A549 (cell line): ENCODE results near the gene STIM2. TPM values are rescaled to one million over a fixed set of nuclear protein-coding genes. Genes with fewer than 3 reads are reported as not detected.

Experiments
- ATAC-seq, 2 experiments: fragments of 200-7000 bp in 1 of 2; fragments of >200 bp in 1 of 2; cut with Nextera tagmentation in 1 of 2; cut with Tn5 transposase in 1 of 2; 3 replicates each; pipeline versions ENCODE4 v1.8.0 to v1.9.1; 2018 to 2020; ENCODE audit warnings: mild to moderate bottlenecking in 1 of 2, moderate library complexity in 1 of 2
- CTCF ChIA-PET: fragments of 300-600 bp; sonication (Branson Sonifier 250); formaldehyde crosslinking; extraction: SDS; loops from one replicate; lab custom pipeline; 2021; ENCODE audit warnings: antibody characterized with exemption, inconsistent platforms; lab: Yijun Ruan, JAX
- POLR2A ChIA-PET: fragments of 350-600 bp; formaldehyde crosslinking; extraction: SDS; loops from one replicate; lab custom pipeline; 2021; ENCODE audit warnings: antibody characterized with exemption, inconsistent platforms; lab: Yijun Ruan, JAX
- DNase-seq, 2 experiments: peaks; one replicate each; pipeline versions ENCODE4 v3.0.0 to v3.0.0-alpha.2; 2011 to 2016; ENCODE audit warnings: low read depth in 1 of 2, low spot score in 1 of 2
- FAIRE-seq: peaks from 2 replicates; lab custom pipeline; 2011; peaks lifted over from hg19 to GRCh38; lab: Jason Lieb, UNC
- H3K27ac ChIP-seq, 2 experiments: fragments of >200 bp; sonication (Bioruptor Twin); formaldehyde crosslinking; 3 replicates each; pipeline ENCODE4 v1.5.1; 2016 to 2017
- H3K4me1 ChIP-seq: fragments of >200 bp; sonication (Bioruptor Twin); formaldehyde crosslinking; 3 replicates; pipeline ENCODE4 v1.6.1; 2016
- H3K4me2 ChIP-seq: fragments of >200 bp; sonication (Bioruptor Twin); formaldehyde crosslinking; 3 replicates; pipeline ENCODE4 v1.6.1; 2016
- H3K4me3 ChIP-seq: fragments of >200 bp; sonication (Bioruptor Twin); formaldehyde crosslinking; 3 replicates; pipeline ENCODE4 v1.5.1; 2016
- H3K9me3 ChIP-seq: fragments of >200 bp; sonication (Bioruptor Twin); formaldehyde crosslinking; 3 replicates; pipeline ENCODE4 v1.6.1; 2016
- BCL3 ChIP-seq: fragments of >200 bp; sonication (Bioruptor Twin); formaldehyde crosslinking; IDR thresholded peaks from 3 replicates; pipeline ENCODE4 v1.6.1; 2016
- CHD2 ChIP-seq: fragments of 150-350 bp; IDR thresholded peaks from 2 replicates; pipeline ENCODE4 v1.6.1; 2014; ENCODE audit warnings: low read length; ENCODE audit not compliant: partially characterized antibody
- CHD4 ChIP-seq: fragments of 200-600 bp; sonication (generic); IDR thresholded peaks from 2 replicates; pipeline ENCODE4 v1.6.1; 2016; ENCODE audit warnings: antibody characterized with exemption, mild to moderate bottlenecking, borderline replicate concordance
- FOXS1 ChIP-seq: fragments of 250-450 bp; sonication (Bioruptor Pico); IDR thresholded peaks from 2 replicates; pipeline ENCODE4 v1.5.0; 2020; ENCODE audit warnings: mild to moderate bottlenecking, moderate library complexity
- HMGXB4 ChIP-seq: fragments of 250-450 bp; sonication (Bioruptor Pico); IDR thresholded peaks from 2 replicates; pipeline ENCODE4 v1.5.0; 2021; ENCODE audit warnings: mild to moderate bottlenecking, moderate library complexity, borderline replicate concordance
- KDM5A ChIP-seq: fragments of 200-600 bp; sonication (generic); IDR thresholded peaks from 2 replicates; pipeline ENCODE4 v1.6.1; 2016; ENCODE audit warnings: antibody characterized with exemption, mild to moderate bottlenecking
- RCOR1 ChIP-seq: fragments of 150-350 bp; IDR thresholded peaks from 2 replicates; pipeline ENCODE4 v1.6.1; 2014; ENCODE audit warnings: antibody characterized with exemption, low read length, low read depth
- SMC3 ChIP-seq: fragments of >200 bp; sonication (Bioruptor Twin); formaldehyde crosslinking; IDR thresholded peaks from 3 replicates; pipeline ENCODE4 v1.6.1; 2018; ENCODE audit warnings: inconsistent platforms
- SREBF2 ChIP-seq: fragments of 450-650 bp; IDR thresholded peaks from 2 replicates; pipeline ENCODE4 v1.6.1; 2014; ENCODE audit warnings: mild to moderate bottlenecking, moderate library complexity
- WGBS: methylation state at CpG from one replicate; pipeline ENCODE4 v1.1.6; 2017; ENCODE audit errors: missing lambda C conversion rate; 5-methylcytosine and 5-hydroxymethylcytosine counted together
- polyA plus RNA-seq, 4 experiments: library from polyadenylated mRNA; depleted of rRNA in 3 of 4; stranded (reverse); fragments of >200 nt; fragmentation: RNase III in 1 of 4; extraction: RNeasy Plus Mini Kit Qiagen cat#74134 plus additional on column Dnase treatment in 1 of 4; gene quantifications; 2 replicates in 3 of 4; 3 replicates in 1 of 4; pipeline ENCODE4 v1.2.3, GENCODE V29; 2011 to 2017
- TF ChIP-seq, protein P1 (sequence below): fragments of 150-350 bp; IDR thresholded peaks from 2 replicates; pipeline ENCODE4 v1.6.1; 2014; ENCODE audit warnings: low read depth, mild to moderate bottlenecking, low read length
- TF ChIP-seq, protein P2 (sequence below): fragments of 200-600 bp; sonication (generic); IDR thresholded peaks from 2 replicates; pipeline ENCODE4 v1.6.1; 2016; ENCODE audit warnings: antibody characterized with exemption, mild to moderate bottlenecking, moderate library complexity

The STIM2 gene
- polyA plus RNA-seq, 2 of the 4 experiments (the other 2 are of a cell fraction) = 13.6 to 20.6 TPM

GRCh38 chr4:26931451-26931850 is 70.8 kb downstream of the STIM2 start:
- DNase-seq (no peak), ATAC-seq (no peak), FAIRE-seq (no peak)
- 89% methylated on average over 1 of the region's 1 CpG for WGBS
- Histone ChIP-seq H3K4me2 (no peak overlapping the region), H3K4me3 (no peak overlapping the region), H3K4me1 (0 out of 3 replicates have a peak, but pooled peaks cover 2% of the 10 kb centered on the region), H3K9me3 (no peaks in the 10 kb centered on the region), H3K27ac (no peak overlapping the region)
- CTCF ChIA-PET = no interaction called here
- TF ChIP-seq CHD4 = no peak
- TF ChIP-seq RCOR1 = no peak
- POLR2A ChIA-PET = no interaction called here

DNA sequence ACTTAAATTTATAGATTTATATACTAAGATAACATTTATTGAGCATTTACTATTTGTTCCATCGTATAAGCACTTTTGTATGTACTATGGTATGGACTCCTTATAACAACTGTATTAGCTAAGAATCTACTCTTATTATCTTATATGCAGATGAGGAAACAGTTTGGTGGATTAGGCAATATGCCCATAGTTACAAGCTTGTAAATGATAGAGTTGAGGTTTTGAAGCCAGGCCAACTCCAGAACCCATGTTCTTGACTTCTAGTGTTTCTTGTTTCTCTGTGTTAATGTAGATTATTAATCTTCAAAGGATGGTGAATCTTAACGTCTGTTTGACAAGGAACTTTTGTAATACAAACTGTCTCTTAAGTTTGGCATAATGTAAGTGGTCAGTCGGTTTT is 71.3 kb downstream of the STIM2 start:
- TF ChIP-seq CHD2 = no peak
- TF ChIP-seq, all 56 proteins: peak for 0
- Histone ChIP-seq H3K4me1 (0 out of 3 replicates have a peak, but pooled peaks cover 4% of the 10 kb centered on the region), H3K9me3 (no peaks in the 10 kb centered on the region), H3K27ac (no peak overlapping the region), H3K4me2 (no peak overlapping the region), H3K4me3 (no peak overlapping the region)
- DNase-seq = no peak
- no peak for ATAC-seq
- WGBS = 88% methylated on average over 3 of the region's 3 CpGs
- CTCF ChIA-PET = no interaction called here
- POLR2A ChIA-PET = no interaction called here
- FAIRE-seq = no peak

GRCh38 chr4:26935397-26935796 is 74.8 kb downstream of the STIM2 start:
- TF ChIP-seq HMGXB4 (CRISPR knock-in tag) (no peak), SREBF2 (no peak), SMC3 (no peak), KDM5A (no peak), FOXS1 (CRISPR knock-in tag) (no peak), BCL3 (no peak)
- TF ChIP-seq, protein P1, sequence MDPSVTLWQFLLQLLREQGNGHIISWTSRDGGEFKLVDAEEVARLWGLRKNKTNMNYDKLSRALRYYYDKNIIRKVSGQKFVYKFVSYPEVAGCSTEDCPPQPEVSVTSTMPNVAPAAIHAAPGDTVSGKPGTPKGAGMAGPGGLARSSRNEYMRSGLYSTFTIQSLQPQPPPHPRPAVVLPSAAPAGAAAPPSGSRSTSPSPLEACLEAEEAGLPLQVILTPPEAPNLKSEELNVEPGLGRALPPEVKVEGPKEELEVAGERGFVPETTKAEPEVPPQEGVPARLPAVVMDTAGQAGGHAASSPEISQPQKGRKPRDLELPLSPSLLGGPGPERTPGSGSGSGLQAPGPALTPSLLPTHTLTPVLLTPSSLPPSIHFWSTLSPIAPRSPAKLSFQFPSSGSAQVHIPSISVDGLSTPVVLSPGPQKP = no peak
- TF ChIP-seq, protein P2, sequence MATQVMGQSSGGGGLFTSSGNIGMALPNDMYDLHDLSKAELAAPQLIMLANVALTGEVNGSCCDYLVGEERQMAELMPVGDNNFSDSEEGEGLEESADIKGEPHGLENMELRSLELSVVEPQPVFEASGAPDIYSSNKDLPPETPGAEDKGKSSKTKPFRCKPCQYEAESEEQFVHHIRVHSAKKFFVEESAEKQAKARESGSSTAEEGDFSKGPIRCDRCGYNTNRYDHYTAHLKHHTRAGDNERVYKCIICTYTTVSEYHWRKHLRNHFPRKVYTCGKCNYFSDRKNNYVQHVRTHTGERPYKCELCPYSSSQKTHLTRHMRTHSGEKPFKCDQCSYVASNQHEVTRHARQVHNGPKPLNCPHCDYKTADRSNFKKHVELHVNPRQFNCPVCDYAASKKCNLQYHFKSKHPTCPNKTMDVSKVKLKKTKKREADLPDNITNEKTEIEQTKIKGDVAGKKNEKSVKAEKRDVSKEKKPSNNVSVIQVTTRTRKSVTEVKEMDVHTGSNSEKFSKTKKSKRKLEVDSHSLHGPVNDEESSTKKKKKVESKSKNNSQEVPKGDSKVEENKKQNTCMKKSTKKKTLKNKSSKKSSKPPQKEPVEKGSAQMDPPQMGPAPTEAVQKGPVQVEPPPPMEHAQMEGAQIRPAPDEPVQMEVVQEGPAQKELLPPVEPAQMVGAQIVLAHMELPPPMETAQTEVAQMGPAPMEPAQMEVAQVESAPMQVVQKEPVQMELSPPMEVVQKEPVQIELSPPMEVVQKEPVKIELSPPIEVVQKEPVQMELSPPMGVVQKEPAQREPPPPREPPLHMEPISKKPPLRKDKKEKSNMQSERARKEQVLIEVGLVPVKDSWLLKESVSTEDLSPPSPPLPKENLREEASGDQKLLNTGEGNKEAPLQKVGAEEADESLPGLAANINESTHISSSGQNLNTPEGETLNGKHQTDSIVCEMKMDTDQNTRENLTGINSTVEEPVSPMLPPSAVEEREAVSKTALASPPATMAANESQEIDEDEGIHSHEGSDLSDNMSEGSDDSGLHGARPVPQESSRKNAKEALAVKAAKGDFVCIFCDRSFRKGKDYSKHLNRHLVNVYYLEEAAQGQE = no peak
- 63% methylated on average over 1 of the region's 1 CpG for WGBS
- DNase-seq (no peak), FAIRE-seq (no peak), ATAC-seq (no peak)
- Histone ChIP-seq H3K4me2 (no peak overlapping the region), H3K27ac (no peak overlapping the region), H3K4me1 (0 out of 3 replicates have a peak, but pooled peaks cover 4% of the 10 kb centered on the region), H3K9me3 (no peaks in the 10 kb centered on the region), H3K4me3 (no peak overlapping the region)
- POLR2A ChIA-PET = no interaction called here
- CTCF ChIA-PET = no interaction called here
